Measurements from ENCODE around the gene CXXC5.

The CXXC5 gene

GRCh38 chr5:139669662-139670368 is 21.7 kb downstream of the CXXC5 start:
- ChIA-PET POLR2A (interaction anchor here (0.7 to 4.9 kb wide), 4 partner anchors 11 to 461 kb away, joined by 4 to 22 read pairs (median 6); no protein-coding TSS in a partner anchor), CTCF (interaction anchor here (0.6 to 11.6 kb wide), 14 partner anchors 8 to 106 kb away, joined by 3 to 136 read pairs (median 4); no protein-coding TSS in a partner anchor)
- TF ChIP-seq CTCF (IDR thresholded peaks at IDR 0.05; ENCODE audit: control extremely low read depth, extremely low read depth, low read depth, missing control alignments) = no peak
- DNase-seq (ENCODE audit: extremely low spot score) = peak; percentile 63

- DNase-seq (ENCODE audit: extremely low spot score) = peak; percentile 74
- ChIA-PET POLR2A (interaction anchor here (2.4 to 4.9 kb wide), 2 partner anchors 11 to 16 kb away, joined by 7 to 22 read pairs; no protein-coding TSS in a partner anchor), CTCF (interaction anchor here (0.6 to 11.6 kb wide), 21 partner anchors 8 to 248 kb away, joined by 3 to 136 read pairs (median 4); no protein-coding TSS in a partner anchor)
- TF ChIP-seq CTCF (IDR thresholded peaks at IDR 0.05; ENCODE audit: control extremely low read depth, extremely low read depth, low read depth, missing control alignments) = peak; percentile 45
Observed at GRCh38 chr5:139670369-139671095, 22.4 kb downstream of the CXXC5 start.

- no peak for DNase-seq (ENCODE audit: extremely low spot score)
- POLR2A ChIA-PET = interaction anchor here (1.0 to 4.9 kb wide), 3 partner anchors 12 to 20 kb away, joined by 3 to 22 read pairs (median 7); no protein-coding TSS in a partner anchor
- TF ChIP-seq CTCF (IDR thresholded peaks at IDR 0.05; ENCODE audit: control extremely low read depth, extremely low read depth, low read depth, missing control alignments) = no peak
- CTCF ChIA-PET = interaction anchor here (0.8 to 11.6 kb wide), 17 partner anchors 9 to 248 kb away, joined by 3 to 136 read pairs (median 4); no protein-coding TSS in a partner anchor
Observed at GRCh38 chr5:139671096-139671841, 23.1 kb downstream of the CXXC5 start.

GRCh38 chr5:139675213-139675612 is 27.1 kb downstream of the CXXC5 start:
- CTCF ChIA-PET = interaction anchor here (0.8 to 5.6 kb wide), 9 partner anchors 15 to 101 kb away, joined by 3 to 35 read pairs (median 4); no protein-coding TSS in a partner anchor
- POLR2A ChIA-PET = no interaction called here
- no peak for DNase-seq (ENCODE audit: extremely low spot score)
- TF ChIP-seq CTCF (IDR thresholded peaks at IDR 0.05; ENCODE audit: control extremely low read depth, extremely low read depth, low read depth, missing control alignments) = no peak

GRCh38 chr5:139675825-139676224 is 27.7 kb downstream of the CXXC5 start:
- CTCF ChIA-PET = interaction anchor here (0.8 to 5.6 kb wide), 7 partner anchors 14 to 101 kb away, joined by 3 to 35 read pairs (median 3); no protein-coding TSS in a partner anchor
- TF ChIP-seq CTCF (IDR thresholded peaks at IDR 0.05; ENCODE audit: control extremely low read depth, extremely low read depth, low read depth, missing control alignments) = no peak
- DNase-seq (ENCODE audit: extremely low spot score) = no peak

More at GRCh38 chr5:139675825-139676224, 27.7 kb downstream of the CXXC5 start:
- POLR2A ChIA-PET = no interaction called here

Data from GM10248 (cell line).